ELR (cell line): ENCODE results near the gene USP38.
"Not testable (repeated sequence)": the region's sequence is repeated elsewhere in the genome, so short reads cannot be mapped to it uniquely, and the experiment has no call there.

ENCODE experiments used
- DNase-seq: peaks from one replicate; pipeline ENCODE4 v3.0.0-alpha.2; 2015; ENCODE audit warnings: low read depth

Gene USP38

GRCh38 chr4:143262838-143263237, 78.1 kb downstream of the USP38 start:
- no peak for DNase-seq

GRCh38 chr4:143267690-143268089, 83.0 kb downstream of the USP38 start:
- DNase-seq = not testable (repeated sequence)

- DNase-seq = no peak
These were observed 85.6 kb downstream of the USP38 start for GRCh38 chr4:143270256-143270838.
